Measurements from ENCODE around the gene KHDRBS2. TPM values are rescaled to one million over a fixed set of nuclear protein-coding genes. Genes with fewer than 3 reads are reported as not detected.

Gene KHDRBS2
- total RNA-seq, 1 donor from 2014 or later, result 6.9 TPM

DNA sequence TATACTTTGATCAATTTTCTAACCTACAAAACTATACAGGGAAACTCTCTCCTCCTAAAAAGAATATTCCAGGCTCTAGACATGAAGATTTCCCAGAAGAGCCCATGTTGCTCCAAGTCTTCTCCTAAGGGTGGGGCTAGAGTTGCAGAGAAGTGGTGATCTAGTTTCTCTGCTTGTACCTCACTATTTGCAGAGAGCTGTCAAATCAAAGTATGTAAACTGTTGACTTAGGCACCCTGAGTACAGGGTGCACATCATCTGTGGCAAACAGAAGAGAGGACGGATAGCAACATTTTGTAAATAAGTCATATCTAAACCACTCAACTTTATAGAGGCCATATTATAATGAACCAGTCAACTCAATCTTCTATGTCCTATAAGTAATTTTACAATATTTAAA is 250.1 kb downstream of the KHDRBS2 start:
- intact Hi-C loops (cut with micrococcal nuclease), result no loop called here
- Mint-ChIP-seq H3K27ac (no peak overlapping the region), H3K36me3 (ENCODE audit: low read depth) (peaks cover 17% of the 10 kb centered on the region), H3K4me3 (no peak overlapping the region), H3K4me1 (peaks cover 8% of the 10 kb centered on the region), H3K9me3 (peaks cover 15% of the 10 kb centered on the region), H3K27me3 (no peaks in the 10 kb centered on the region)
- TF ChIP-seq, protein P1, sequence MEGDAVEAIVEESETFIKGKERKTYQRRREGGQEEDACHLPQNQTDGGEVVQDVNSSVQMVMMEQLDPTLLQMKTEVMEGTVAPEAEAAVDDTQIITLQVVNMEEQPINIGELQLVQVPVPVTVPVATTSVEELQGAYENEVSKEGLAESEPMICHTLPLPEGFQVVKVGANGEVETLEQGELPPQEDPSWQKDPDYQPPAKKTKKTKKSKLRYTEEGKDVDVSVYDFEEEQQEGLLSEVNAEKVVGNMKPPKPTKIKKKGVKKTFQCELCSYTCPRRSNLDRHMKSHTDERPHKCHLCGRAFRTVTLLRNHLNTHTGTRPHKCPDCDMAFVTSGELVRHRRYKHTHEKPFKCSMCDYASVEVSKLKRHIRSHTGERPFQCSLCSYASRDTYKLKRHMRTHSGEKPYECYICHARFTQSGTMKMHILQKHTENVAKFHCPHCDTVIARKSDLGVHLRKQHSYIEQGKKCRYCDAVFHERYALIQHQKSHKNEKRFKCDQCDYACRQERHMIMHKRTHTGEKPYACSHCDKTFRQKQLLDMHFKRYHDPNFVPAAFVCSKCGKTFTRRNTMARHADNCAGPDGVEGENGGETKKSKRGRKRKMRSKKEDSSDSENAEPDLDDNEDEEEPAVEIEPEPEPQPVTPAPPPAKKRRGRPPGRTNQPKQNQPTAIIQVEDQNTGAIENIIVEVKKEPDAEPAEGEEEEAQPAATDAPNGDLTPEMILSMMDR (IDR thresholded peaks at IDR 0.05), result no peak
- CTCF ChIA-PET, result no interaction called here
- DNase-seq (no peak), ATAC-seq (ENCODE audit: low read depth) (no peak)
- POLR2A ChIA-PET, result no interaction called here

DNA sequence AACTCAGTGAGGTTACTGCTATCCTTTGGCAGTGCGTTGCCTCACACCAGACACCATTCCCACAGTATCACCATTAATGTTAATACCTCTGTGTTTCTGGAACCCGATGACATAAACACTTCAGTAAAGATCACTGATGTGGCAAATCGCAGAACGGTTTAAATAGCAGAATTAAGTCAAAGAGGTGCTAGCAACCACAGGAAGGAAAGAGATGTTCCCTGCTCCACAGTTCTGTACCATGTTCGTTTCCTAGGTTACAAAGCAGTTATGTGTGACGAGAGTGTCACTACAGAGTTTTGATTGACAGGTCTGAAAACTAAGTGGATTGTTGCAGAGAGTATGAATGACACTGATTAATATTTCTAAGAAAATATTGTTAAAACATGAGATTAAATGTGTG is 272.3 kb downstream of the KHDRBS2 start:
- Mint-ChIP-seq H3K27ac (no peak overlapping the region), H3K27me3 (no peaks in the 10 kb centered on the region), H3K36me3 (ENCODE audit: low read depth) (peaks cover 17% of the 10 kb centered on the region), H3K4me3 (no peak overlapping the region), H3K4me1 (peaks cover 7% of the 10 kb centered on the region), H3K9me3 (peaks cover 11% of the 10 kb centered on the region)
- POLR2A ChIA-PET, result no interaction called here
- intact Hi-C loops (cut with micrococcal nuclease), result no loop called here
- CTCF ChIA-PET, result no interaction called here
- TF ChIP-seq, protein P1 (IDR thresholded peaks at IDR 0.05), result no peak
- DNase-seq (no peak), ATAC-seq (ENCODE audit: low read depth) (peak; percentile 79)

DNA sequence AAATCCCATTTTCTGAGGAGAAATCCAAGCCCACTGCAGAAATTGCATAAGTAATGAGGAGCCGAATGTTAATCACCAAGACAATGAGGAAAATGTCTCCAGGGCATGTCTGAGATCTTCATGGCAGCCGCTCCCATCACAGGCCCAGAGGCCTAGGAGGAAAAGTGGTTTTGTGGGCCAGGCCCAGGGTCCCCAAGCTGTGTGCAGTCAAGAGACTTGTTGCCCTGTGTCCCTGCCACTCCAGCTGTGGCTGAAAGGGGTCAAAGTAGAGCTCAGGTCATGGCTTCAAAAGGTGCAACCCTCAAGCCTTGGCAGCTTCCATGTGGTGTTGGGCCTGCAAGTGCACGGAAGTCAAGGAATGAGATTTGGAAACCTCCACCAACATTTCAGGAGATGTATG is 276.6 kb downstream of the KHDRBS2 start:
- ChIA-PET CTCF (no interaction called here), POLR2A (no interaction called here)
- Mint-ChIP-seq H3K9me3 (peaks cover 10% of the 10 kb centered on the region), H3K4me3 (no peak overlapping the region), H3K4me1 (peaks cover 7% of the 10 kb centered on the region), H3K27me3 (no peaks in the 10 kb centered on the region), H3K27ac (no peak overlapping the region), H3K36me3 (ENCODE audit: low read depth) (peaks cover 17% of the 10 kb centered on the region)
- intact Hi-C loops (cut with micrococcal nuclease), result loop anchor here (5.0 kb wide), 1 partner anchor 128 kb away; no protein-coding TSS in a partner anchor
- DNase-seq (no peak), ATAC-seq (ENCODE audit: low read depth) (no peak)
- TF ChIP-seq, protein P1 (IDR thresholded peaks at IDR 0.05), result no peak

DNA sequence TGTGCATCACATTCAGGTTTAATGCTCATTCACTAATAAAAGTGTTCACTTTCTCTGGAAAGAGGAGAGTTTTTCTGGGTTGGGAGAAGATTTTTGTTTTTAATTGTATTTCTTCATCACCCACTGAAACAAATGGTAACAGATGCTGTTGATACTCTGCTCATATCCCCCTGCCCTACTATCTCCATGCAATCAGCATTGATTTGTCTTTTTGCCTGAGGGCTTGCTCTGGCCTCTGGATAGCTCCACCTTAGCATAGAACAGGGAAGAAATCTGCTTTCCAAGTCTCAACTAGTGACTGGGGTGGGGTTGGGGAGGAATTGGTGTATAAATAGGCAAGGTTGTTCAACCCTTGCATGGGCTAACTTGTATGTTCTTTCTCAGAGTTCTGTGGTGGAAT is 296.4 kb downstream of the KHDRBS2 start:
- Mint-ChIP-seq H3K9me3 (no peaks in the 10 kb centered on the region), H3K27ac (no peak overlapping the region), H3K4me1 (no peaks in the 10 kb centered on the region), H3K4me3 (no peak overlapping the region), H3K27me3 (no peaks in the 10 kb centered on the region), H3K36me3 (ENCODE audit: low read depth) (peaks cover 9% of the 10 kb centered on the region)
- ATAC-seq (ENCODE audit: low read depth) (no peak), DNase-seq (no peak)
- intact Hi-C loops (cut with micrococcal nuclease), result no loop called here
- TF ChIP-seq, protein P1 (IDR thresholded peaks at IDR 0.05), result no peak
- POLR2A ChIA-PET, result no interaction called here
- CTCF ChIA-PET, result no interaction called here

DNA sequence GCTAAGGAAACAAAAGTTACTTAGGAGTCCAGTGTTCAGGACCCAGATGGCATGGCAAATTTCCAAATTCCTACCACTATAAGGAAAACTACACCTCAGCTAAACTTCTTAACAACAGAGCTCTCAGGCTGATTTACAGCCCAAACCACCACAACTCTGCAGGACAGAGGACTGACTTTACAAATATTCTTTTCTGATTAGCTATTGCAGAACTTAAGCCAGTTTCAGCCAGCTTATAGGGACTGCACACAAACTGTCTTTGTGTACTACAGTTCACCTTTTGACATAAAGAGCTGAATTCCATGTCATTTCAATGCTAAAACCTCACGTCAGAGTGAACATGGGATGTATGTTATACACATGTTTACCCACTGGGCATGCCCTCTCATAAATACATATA is 305.4 kb downstream of the KHDRBS2 start:
- TF ChIP-seq, protein P1 (IDR thresholded peaks at IDR 0.05), result no peak
- ATAC-seq (ENCODE audit: low read depth) (no peak), DNase-seq (no peak)
- ChIA-PET CTCF (no interaction called here), POLR2A (no interaction called here)
- Mint-ChIP-seq H3K27me3 (no peaks in the 10 kb centered on the region), H3K4me3 (no peak overlapping the region), H3K9me3 (no peaks in the 10 kb centered on the region), H3K27ac (no peak overlapping the region), H3K36me3 (ENCODE audit: low read depth) (peaks cover 16% of the 10 kb centered on the region), H3K4me1 (no peaks in the 10 kb centered on the region)
- intact Hi-C loops (cut with micrococcal nuclease), result no loop called here
